ENCODE results near the gene RPL19.

RPL19 gene

DNA sequence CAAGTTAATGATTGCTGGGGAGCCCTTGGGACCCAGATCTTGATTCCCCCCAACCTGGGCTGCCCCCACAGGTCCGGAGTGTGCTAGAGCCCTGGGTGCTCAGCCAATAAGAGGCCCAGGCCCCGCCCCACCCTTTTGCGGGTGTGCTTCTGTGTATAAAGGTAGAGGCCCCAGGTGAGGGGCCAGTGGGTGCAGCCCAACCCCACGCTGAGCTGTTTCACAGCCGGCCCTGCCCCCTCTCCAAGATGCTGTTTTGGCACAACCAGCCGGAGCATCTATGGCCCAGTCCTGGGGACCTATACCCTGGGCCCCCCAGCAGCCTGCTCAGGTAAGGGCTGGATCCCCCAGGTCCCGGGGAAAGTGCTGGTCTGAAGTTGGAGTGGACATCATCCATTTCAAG lies 37.5 kb downstream of the RPL19 start:
- TF ChIP-seq, protein P1, sequence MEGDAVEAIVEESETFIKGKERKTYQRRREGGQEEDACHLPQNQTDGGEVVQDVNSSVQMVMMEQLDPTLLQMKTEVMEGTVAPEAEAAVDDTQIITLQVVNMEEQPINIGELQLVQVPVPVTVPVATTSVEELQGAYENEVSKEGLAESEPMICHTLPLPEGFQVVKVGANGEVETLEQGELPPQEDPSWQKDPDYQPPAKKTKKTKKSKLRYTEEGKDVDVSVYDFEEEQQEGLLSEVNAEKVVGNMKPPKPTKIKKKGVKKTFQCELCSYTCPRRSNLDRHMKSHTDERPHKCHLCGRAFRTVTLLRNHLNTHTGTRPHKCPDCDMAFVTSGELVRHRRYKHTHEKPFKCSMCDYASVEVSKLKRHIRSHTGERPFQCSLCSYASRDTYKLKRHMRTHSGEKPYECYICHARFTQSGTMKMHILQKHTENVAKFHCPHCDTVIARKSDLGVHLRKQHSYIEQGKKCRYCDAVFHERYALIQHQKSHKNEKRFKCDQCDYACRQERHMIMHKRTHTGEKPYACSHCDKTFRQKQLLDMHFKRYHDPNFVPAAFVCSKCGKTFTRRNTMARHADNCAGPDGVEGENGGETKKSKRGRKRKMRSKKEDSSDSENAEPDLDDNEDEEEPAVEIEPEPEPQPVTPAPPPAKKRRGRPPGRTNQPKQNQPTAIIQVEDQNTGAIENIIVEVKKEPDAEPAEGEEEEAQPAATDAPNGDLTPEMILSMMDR (IDR thresholded peaks at IDR 0.05; ENCODE audit: insufficient read depth, low read length, missing control alignments): no peak
- POLR2A ChIA-PET: no interaction called here
- CTCF ChIA-PET: interaction anchor here (0.9 to 20.3 kb wide), 10 partner anchors 7 to 255 kb away, joined by 3 to 429 read pairs (median 6); partner anchors contain the start of gene RPL19
- no peak for DNase-seq (ENCODE audit: low read depth, low spot score)
- H3K4me3 ChIP-seq (ENCODE audit: low read depth, low read length): no peak overlapping the region

DNA sequence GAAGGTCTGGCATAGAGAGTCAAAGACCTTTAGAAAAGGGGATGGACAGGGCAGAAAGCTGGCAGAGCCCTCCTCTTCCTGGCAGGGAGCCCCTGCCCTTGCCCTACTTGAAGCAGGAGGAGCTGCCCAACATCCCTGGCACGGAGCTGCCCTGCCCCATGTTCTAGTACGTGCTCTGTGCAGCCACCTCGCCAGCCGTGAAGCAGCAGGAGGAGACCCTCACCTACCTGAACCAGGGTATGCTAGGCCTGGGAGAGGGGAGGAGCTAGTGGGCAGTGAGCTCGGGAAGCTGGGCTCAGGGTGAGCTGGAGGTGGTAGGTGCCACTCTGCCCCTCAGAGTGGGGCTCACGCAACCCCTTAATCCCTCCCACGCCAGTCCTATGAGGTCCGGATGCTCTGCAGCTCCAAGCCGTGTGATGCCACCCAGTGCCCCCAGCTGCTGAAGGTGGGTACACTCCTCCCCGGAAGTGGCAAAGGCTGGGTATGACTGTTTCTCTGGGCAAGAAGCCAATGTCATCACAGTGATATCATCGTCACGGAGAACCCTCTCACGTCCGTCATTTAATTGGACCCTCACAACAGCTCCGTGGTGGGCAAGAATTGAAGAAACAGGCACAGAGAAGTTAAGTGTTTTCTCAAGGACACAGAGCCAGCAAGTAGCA lies 38.4 kb downstream of the RPL19 start:
- ChIA-PET CTCF (interaction anchor here (1.1 to 20.3 kb wide), 10 partner anchors 4 to 255 kb away, joined by 3 to 429 read pairs (median 6); partner anchors contain the start of gene RPL19), POLR2A (interaction anchor here (1.0 kb wide), 1 partner anchor 31 kb away, joined by 3 read pairs; no protein-coding TSS in a partner anchor)
- H3K4me3 ChIP-seq (ENCODE audit: low read depth, low read length): no peak overlapping the region
- TF ChIP-seq, protein P1 (IDR thresholded peaks at IDR 0.05; ENCODE audit: insufficient read depth, low read length, missing control alignments): no peak
- no peak for DNase-seq (ENCODE audit: low read depth, low spot score)

DNA sequence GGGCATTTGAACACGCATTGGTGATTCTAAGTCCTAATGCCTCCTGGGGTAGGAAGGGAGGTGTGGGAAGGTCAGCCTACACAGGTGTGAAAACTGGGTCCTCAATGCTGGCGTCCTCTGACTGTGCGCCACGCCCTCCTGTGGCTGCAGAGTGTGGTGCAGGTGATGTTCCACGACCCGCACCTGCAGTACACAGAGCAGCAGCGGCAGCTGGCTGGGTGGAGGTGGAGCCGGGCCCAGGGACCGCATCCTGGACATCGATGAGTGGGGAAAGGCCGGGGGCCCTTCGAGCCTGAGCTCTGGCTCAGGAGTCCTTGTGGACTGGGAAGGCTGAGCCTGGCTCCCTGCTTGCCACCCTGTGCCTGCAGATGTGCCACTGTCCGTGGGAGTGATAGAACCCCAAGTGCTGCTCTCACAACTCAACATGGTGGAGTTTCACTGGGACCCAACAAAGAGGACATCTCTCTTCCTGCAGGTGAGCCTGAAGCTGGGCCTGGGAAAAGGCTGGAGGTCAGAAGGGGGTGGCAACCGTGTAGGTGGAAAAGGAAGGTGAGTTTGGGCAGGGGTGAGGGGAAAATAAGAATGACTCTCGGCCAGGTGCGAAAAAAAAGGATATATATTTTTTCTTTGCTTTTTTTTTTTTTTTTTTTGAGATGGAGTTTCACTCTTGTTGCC lies 39.7 kb downstream of the RPL19 start:
- TF ChIP-seq, protein P1 (IDR thresholded peaks at IDR 0.05; ENCODE audit: insufficient read depth, low read length, missing control alignments): peak; percentile 63
- DNase-seq (ENCODE audit: low read depth, low spot score): no peak
- ChIA-PET POLR2A (no interaction called here), CTCF (interaction anchor here (0.6 to 20.3 kb wide), 6 partner anchors 5 to 257 kb away, joined by 3 to 429 read pairs (median 112); partner anchors contain the start of gene RPL19)
- no peak overlapping the region for H3K4me3 ChIP-seq (ENCODE audit: low read depth, low read length)

DNA sequence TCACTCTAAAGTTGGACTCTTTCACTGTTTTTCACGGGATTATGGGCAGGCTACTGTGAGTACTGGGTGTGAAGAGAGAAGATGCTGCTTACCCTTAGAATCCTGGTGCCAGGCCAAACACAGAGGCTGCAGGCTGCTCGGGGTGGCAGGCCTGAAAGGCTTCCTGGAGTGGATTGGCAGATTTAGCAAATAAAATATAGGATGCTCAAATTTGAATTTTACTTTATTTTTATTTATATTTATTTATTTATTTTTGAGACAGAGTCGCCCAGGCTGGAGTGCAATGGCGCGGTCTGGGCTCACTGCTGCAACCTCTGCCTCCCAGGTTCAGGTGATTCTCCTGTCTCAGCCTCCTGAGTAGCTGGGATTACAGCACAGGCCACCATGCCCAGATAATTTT lies 40.5 kb downstream of the RPL19 start:
- CTCF ChIA-PET: interaction anchor here (1.0 to 20.3 kb wide), 8 partner anchors 6 to 87 kb away, joined by 4 to 429 read pairs (median 7); partner anchors contain the start of gene RPL19
- TF ChIP-seq, protein P1 (IDR thresholded peaks at IDR 0.05; ENCODE audit: insufficient read depth, low read length, missing control alignments): no peak
- POLR2A ChIA-PET: no interaction called here
- no peak for DNase-seq (ENCODE audit: low read depth, low spot score)
- no peak overlapping the region for H3K4me3 ChIP-seq (ENCODE audit: low read depth, low read length)

DNA sequence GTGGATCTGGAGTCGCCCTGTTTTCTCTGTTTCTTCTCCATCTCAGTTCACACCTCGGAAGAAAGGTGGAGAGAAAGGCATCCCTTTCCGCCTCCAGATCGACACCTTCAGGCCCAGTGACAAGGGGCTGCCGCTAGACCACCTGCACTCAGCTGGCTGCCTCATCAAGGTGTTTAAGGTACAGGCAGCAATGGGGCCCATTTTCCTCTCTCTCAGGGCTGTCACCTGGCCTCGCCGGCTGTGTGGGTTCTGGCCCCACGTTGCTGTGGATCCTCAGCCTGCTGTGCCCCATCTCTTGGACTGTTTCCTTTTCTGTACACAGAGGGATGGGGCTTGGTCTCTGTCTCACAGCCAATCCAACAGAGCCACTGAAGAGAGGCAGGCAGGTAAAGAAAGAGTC lies 43.1 kb downstream of the RPL19 start:
- ChIA-PET POLR2A (interaction anchor here (2.6 kb wide), 1 partner anchor 36 kb away, joined by 18 read pairs; no protein-coding TSS in a partner anchor), CTCF (interaction anchor here (0.7 to 20.3 kb wide), 11 partner anchors 8 to 260 kb away, joined by 3 to 429 read pairs (median 10); partner anchors contain the start of genes ARL5C and RPL19)
- no peak for DNase-seq (ENCODE audit: low read depth, low spot score)
- H3K4me3 ChIP-seq (ENCODE audit: low read depth, low read length): no peak overlapping the region
- TF ChIP-seq, protein P1 (IDR thresholded peaks at IDR 0.05; ENCODE audit: insufficient read depth, low read length, missing control alignments): no peak

Data from AG04449 (cell line).